HG03354 (cell line): ENCODE data around the gene NRG2.

Experiments
- ATAC-seq: cut with Tn5 transposase; IDR thresholded peaks from one replicate; pipeline ENCODE4 v1.9.1; 2021; ENCODE audit warnings: mild to moderate bottlenecking; ENCODE audit not compliant: unreplicated experiment, poor library complexity, severe bottlenecking

Gene NRG2

GRCh38 chr5:139831624-139832023 lies 211.5 kb downstream of the NRG2 start:
- ATAC-seq: no peak

DNA sequence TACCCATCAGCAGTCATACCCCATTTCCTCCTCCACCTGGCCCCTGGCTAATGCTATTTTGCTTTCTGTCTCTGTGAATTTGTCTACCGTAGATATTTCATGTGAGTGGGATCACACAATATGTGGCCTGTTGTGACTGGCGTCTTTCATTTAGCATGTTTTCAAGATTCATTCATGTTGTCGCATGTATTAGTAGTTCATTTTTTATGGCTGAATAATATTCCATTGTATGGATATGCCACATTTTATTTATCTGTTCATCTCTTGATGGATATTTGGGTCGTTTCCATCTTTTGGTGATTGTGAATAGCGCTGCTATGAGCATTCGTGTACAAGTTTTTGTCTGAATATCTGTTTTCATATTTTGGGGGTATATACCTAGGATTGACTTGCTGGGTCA lies 213.6 kb downstream of the NRG2 start:
- ATAC-seq: no peak

GRCh38 chr5:139828207-139828895 lies 214.7 kb downstream of the NRG2 start:
- ATAC-seq: no peak

DNA sequence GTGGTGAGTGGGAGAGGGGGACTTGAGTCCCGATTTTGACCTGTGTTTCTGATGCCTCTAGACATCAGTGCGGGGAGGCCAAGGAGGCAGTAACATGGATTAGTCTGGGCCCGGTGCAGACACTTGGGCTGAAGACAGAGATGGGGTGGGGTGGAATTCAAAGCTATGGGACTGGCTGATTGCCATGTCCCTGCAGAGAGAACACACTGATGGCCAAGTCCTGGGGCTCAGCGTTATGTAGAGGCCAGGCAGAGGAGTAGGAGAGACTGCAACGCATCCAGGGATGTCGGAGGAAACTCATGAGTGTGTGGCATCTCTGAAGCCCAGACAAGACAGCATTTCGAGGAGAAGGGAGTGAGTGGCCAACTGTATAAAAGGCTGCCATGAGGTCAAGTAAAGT lies 217.4 kb downstream of the NRG2 start:
- no peak for ATAC-seq

DNA sequence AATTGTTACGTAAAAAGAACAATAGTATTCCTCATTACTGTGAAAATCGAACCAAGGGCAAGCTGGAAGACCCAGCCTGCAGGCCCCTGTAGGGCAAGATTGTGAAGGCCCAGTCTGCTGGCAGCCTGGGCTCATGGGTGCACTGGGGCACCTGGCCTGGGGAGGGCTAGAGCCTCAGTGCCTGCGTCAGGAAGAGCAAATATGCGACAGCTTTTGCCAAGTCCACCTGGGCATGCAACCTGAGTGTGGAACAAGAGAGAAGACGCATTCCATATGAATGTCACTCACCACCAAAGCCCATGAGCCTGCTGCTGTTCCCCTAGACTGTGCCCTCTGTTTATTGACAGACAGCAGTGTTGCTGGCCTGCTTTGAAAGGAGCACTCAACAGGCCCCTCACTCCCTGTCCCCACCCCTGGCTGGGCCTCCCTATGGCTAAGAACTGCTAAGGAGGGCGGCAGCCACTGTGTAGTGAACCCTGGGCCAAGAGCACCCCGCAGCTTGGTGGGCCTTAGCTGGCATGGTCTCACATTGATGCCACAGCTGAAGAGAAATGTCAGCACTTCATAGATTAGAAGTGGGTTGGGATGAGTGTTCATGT lies 219.2 kb downstream of the NRG2 start:
- no peak for ATAC-seq

DNA sequence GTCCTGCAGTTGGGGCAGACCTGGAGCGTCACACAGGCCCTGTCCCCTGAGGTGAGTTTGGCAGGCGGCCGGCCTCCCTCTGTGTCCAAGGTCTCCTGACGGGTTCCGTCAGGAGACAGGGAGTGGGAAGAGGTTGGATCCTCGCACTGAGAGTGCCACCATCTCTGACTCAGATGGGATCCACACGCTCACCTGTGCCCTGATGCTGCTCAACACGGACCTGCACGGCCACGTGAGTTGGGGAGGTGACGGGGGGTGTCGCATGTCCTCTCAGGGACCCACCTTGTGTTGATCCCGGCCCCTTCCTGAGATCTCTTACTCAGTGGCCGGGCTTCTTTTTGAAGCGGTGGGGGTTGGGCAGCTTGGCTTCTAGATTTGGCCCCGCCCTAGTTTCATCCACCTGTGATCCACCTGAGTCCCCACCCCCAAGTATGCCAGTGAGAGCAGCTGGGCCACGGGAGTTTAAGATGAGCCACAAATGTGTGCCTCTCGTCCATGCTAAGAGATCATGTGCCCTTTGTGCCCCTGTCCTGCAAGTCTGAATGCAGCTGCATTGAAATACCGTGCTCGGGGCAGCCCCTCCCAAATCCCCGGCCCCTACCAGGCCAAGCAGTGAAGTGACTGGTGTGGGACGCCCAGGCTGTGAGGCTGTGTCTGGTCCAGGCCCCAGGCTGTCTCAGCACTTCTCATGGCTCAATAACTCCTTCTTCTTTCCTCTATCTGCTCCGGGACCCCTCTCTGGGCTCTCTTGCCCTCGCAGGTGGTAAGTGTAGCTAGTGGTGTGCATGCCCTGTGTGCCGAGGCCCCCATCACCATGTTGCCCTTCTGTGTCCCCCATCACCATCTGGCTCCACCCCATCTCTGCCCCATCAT lies 220.3 kb downstream of the NRG2 start:
- ATAC-seq: no peak

GRCh38 chr5:139821806-139822552 lies 221.1 kb downstream of the NRG2 start:
- ATAC-seq: no peak

- no peak for ATAC-seq
Measured at GRCh38 chr5:139820606-139821005, 222.5 kb downstream of the NRG2 start.

DNA sequence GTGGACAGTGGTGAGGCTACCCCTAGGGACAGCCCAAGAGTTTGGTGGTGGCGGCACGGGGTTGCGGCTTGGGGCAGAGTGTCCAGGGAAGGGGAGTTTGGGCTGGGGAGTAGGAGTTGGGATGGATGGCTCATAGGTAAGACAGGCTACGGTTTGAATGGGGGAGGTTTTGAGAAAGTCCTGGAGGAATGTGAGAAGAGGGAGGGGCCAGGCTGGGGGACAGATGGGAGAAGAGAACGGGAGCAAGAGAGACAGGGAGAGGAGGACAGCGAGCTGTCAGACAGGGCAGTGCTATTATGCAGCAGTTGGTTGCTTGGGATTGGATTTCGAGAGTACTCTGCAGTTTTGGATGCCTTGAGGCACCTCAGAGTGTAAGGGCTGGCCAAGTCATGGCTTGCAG lies 223.0 kb downstream of the NRG2 start:
- ATAC-seq: no peak

DNA sequence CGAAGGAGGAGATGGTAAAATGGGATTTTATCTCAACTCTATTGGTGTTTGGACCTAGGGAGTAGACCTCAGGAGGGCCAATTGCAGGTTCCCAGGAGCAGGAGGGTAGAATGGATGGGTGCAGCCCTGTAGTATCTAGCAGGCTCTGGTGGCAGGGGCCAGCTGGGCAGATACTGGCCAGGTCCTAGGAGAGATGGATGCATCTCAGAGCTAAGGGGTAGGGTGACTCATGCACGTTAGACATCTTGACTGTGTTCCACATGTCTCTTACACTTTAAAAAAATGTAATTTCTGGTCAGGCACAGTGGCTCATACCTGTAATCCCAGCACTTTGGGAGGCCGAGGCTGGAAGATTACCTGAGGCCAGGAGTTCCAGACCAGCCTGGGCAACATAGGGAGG lies 225.1 kb downstream of the NRG2 start:
- no peak for ATAC-seq

DNA sequence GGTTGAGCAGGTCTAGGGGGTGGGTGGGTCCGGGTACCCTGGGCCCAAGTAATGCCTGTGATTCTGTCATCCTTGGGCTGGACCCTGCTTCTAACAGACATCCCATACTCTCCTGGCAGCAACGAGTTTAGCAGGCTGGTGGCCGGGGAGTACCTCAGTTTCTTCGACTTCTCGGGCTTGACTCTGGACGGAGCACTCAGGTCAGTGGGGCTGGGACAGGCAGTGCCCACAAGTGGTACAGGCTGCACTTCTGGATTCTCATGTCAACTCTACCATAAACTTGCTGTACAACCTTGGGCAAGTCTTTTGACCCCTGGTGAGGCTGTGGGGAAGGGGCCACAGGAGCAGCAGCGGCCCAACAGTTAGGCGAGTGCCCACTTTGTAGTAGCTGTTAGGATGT lies 225.7 kb downstream of the NRG2 start:
- ATAC-seq: no peak

DNA sequence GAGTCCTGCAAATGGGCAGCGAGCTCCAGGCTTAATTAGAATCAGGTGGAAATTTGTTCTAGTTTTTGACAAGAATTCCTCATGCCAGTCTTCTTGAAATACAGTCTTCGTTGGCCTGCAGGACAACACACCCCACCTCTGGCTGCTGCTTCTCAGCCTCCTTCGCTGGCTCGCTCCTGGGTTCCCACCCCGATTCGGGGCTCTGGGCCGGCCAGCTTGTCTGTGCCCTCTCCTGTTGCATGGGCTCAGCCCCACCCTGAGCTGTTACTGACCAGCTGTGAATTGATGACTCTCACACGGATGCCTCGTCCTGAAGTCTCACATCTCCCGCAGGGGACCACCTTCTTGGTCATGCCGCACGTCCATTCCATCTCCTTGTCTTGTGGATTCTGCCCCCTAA lies 226.5 kb downstream of the NRG2 start:
- ATAC-seq: no peak

- ATAC-seq: no peak
Measured at GRCh38 chr5:139814704-139815280, 228.3 kb downstream of the NRG2 start.

GRCh38 chr5:139814191-139814601 lies 228.9 kb downstream of the NRG2 start:
- ATAC-seq: no peak

DNA sequence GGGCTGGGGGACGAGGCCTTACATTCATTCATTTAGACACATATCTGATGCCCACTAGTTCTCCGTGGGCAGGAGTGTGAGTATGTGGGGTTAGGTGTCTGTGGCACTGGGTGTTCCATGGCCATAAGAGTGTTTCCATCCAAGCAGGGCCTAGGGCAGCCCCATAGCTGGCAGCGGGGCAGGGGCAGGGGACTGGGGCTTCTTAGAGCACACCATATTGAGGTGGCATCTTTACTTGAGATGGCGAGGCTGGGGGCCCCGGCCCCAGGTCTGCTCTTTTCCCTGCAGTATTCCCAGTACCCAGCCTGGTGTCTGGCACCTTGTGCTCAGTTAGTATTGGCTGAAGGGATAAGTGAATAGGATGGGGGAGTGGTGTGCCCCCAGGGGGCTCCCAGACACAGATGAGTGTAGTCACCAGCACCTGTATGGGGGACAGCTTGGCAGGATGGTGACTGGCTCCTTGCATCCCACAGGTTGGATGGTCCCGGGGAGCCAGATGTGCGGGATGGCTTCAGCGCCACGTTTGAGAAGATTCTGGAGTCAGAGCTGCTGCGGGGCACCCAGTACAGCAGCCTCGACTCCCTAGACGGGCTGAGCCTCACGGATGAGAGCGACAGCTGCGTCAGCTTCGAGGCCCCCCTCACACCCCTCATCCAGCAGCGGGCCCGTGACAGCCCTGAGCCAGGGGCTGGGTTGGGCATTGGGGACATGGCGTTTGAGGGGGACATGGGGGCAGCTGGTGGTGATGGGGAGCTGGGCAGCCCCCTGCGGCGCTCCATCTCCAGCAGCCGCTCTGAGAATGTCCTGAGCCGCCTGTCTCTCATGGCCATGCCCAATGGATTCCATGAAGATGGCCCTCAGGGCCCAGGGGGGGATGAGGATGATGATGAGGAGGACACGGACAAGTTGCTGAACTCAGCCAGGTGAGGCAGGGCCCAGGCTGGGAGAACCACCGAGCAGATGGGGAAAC lies 230.0 kb downstream of the NRG2 start:
- no peak for ATAC-seq

- no peak for ATAC-seq
Measured at GRCh38 chr5:139812323-139812722, 230.8 kb downstream of the NRG2 start.

GRCh38 chr5:139811274-139811607 lies 231.9 kb downstream of the NRG2 start:
- ATAC-seq: no peak

DNA sequence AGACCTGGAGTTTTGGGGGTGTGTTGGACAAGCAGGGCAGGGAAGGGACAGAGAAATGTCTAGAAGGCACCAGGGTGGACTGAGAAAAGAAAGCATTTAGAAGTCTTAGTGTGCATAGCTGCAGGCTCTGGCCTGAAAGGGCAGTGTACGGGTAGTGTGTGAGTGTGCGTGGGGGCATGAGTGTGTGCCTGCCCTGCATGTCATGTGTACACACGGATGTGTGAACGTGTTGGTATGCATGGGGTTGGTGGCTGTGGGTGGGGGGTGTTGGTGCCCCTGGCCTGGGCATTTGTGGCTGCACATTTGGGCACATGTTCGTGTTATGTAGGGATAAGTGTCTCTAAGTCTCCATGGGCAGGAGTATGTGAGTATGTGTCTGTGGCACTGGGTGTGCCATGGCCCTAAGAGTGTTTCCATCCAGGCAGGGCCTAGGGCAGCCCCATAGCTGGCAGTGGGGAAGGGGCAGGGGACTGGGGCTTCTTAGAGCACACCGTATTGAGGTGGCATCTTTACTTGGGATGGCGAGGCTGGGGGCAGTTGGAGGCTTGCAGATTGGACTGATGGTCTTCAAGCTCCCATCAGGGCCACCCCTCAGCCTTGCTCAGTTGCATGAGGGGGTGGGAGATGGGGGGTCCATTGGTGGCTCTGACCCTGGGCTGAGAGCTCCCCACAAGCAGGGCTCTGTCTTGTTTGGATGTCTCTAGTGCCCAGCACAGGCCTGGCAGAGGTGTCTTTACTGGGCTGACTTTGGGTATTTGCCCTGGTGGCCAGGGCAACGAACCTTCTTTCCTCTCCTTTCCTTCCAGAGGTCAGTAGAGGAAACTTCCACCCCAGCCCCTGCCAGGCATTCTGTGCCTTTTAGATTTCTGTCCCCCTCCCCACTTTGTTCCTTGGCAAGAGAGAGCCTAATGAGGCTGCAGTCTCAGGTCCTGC lies 232.5 kb downstream of the NRG2 start:
- no peak for ATAC-seq
